Measurements from ENCODE around the gene ZNF791. TPM values are rescaled to one million over a fixed set of nuclear protein-coding genes. Genes with fewer than 3 reads are reported as not detected.

Gene ZNF791
- total RNA-seq, 1 experiment from 2014 or later = 26.3 TPM

DNA sequence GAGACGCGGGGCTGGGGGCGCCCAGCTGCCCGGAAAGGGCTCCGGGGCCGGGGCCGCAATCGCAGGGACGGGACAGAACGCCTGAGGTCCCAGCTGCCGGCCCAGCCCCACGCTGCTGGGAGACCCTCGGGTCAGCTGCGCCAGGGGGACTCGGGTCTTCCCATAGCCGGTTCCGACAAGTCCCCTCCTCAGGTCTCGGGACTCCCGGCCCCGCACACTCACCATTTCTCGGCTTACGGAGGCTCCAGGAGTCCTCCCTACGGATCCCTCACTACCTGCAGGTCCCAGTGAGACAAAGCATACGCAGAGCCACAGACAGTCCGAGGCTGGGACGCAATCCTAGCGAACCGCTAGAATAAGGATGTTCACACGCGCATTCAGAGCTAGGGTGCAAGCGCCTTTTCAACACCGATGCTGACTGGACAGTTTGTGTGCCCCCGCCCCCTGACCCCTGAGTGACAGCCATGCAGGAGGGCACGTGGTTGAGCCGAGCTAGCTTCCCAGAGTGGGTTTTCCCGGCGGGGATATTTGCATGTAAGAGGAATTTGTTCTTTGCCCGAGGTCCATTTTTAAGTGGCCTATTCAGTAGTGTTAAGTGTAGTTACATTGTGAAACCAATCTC lies 13.7 kb upstream of the ZNF791 start:
- Histone ChIP-seq H3K9me3 (ENCODE audit: low read length) (no peaks in the 10 kb centered on the region), H3K4me3 (ENCODE audit: low read length) (no peak overlapping the region), H2AFZ (ENCODE audit: low read length) (no peak overlapping the region), H3K4me1 (ENCODE audit: insufficient read depth, low read length) (no peaks in the 10 kb centered on the region), H3K9ac (ENCODE audit: low read length) (no peak overlapping the region), H3K79me2 (ENCODE audit: low read length) (no peaks in the 10 kb centered on the region), H4K20me1 (ENCODE audit: low read length) (no peaks in the 10 kb centered on the region), H3K4me2 (ENCODE audit: low read length) (no peak overlapping the region), H3K36me3 (ENCODE audit: low read depth, low read length) (peaks cover 13% of the 10 kb centered on the region), H3K27ac (ENCODE audit: low read length) (no peak overlapping the region), H3K27me3 (ENCODE audit: low read length) (no peaks in the 10 kb centered on the region), H3F3A (ENCODE audit: low read length, unreplicated experiment) (no peaks in the 10 kb centered on the region), H3K9me2 (replicated peaks; ENCODE audit: low read length) (no peaks in the 10 kb centered on the region)
- CTCF ChIA-PET = no interaction called here
- TF ChIP-seq EZH2 (IDR thresholded peaks at IDR 0.05; ENCODE audit: low read length, unreplicated experiment) = no peak
- TF ChIP-seq EZH2phosphoT487 (IDR thresholded peaks at IDR 0.05; ENCODE audit: borderline replicate concordance, low read length) = no peak
- TF ChIP-seq CTCF (conservative IDR thresholded peaks at IDR 0.05; ENCODE audit: low read depth, low read length) = no peak
- ATAC-seq (no peak), DNase-seq (no peak)
- POLR2A ChIA-PET (ENCODE audit: unreplicated experiment) = no interaction called here
- intact Hi-C loops (cut with micrococcal nuclease) = no loop called here
- BruUV-seq (replicated peaks) = no TSS peak

GRCh38 chr19:12597594-12597993 lies 13.1 kb upstream of the ZNF791 start:
- intact Hi-C loops (cut with micrococcal nuclease) = no loop called here

DNA sequence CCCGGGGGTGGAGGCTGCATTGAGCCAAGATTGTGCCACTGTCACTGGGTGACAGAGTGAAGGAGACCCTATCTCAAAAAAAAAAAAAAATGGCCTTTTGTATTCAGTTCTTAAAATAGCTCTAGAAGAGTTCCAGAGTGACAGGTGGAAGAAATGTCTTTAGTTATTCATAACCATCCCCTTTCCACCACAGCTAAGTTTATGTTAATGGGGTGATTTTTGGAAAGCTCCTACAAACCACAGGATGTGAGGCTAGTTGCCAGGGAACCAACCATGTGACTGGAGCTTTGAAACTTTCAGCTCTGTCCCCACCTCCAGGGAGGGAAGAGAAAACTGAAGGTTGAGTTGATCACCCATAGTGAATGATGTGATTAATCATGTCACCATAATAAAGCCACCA lies 7.0 kb upstream of the ZNF791 start:
- Histone ChIP-seq H3K27me3 (ENCODE audit: low read length) (no peaks in the 10 kb centered on the region), H3K4me2 (ENCODE audit: low read length) (no peak overlapping the region), H3K4me3 (ENCODE audit: low read length) (no peak overlapping the region), H4K20me1 (ENCODE audit: low read length) (no peaks in the 10 kb centered on the region), H3K36me3 (ENCODE audit: low read depth, low read length) (0 out of 2 replicates have a peak, but pooled peaks cover 4% of the 10 kb centered on the region), H2AFZ (ENCODE audit: low read length) (no peak overlapping the region), H3K4me1 (ENCODE audit: insufficient read depth, low read length) (no peaks in the 10 kb centered on the region), H3K27ac (ENCODE audit: low read length) (no peak overlapping the region), H3K9ac (ENCODE audit: low read length) (no peak overlapping the region), H3K79me2 (ENCODE audit: low read length) (no peaks in the 10 kb centered on the region), H3F3A (ENCODE audit: low read length, unreplicated experiment) (no peaks in the 10 kb centered on the region), H3K9me3 (ENCODE audit: low read length) (no peaks in the 10 kb centered on the region), H3K9me2 (replicated peaks; ENCODE audit: low read length) (no peaks in the 10 kb centered on the region)
- intact Hi-C loops (cut with micrococcal nuclease) = no loop called here
- POLR2A ChIA-PET (ENCODE audit: unreplicated experiment) = no interaction called here
- ATAC-seq (no peak), DNase-seq (no peak)
- no peak for TF ChIP-seq EZH2 (IDR thresholded peaks at IDR 0.05; ENCODE audit: low read length, unreplicated experiment)
- no peak for TF ChIP-seq EZH2phosphoT487 (IDR thresholded peaks at IDR 0.05; ENCODE audit: borderline replicate concordance, low read length)
- no peak for TF ChIP-seq CTCF (conservative IDR thresholded peaks at IDR 0.05; ENCODE audit: low read depth, low read length)
- BruUV-seq (replicated peaks) = no TSS peak
- CTCF ChIA-PET = no interaction called here

More at GRCh38 chr19:12597594-12597993, 13.1 kb upstream of the ZNF791 start:
- DNase-seq (no peak), ATAC-seq (no peak)
- Histone ChIP-seq H3K27me3 (ENCODE audit: low read length) (no peaks in the 10 kb centered on the region), H3K4me3 (ENCODE audit: low read length) (no peak overlapping the region), H3K4me2 (ENCODE audit: low read length) (no peak overlapping the region), H3K27ac (ENCODE audit: low read length) (no peak overlapping the region), H3K9me2 (replicated peaks; ENCODE audit: low read length) (no peaks in the 10 kb centered on the region), H3K4me1 (ENCODE audit: insufficient read depth, low read length) (no peaks in the 10 kb centered on the region), H3K36me3 (ENCODE audit: low read depth, low read length) (peaks cover 13% of the 10 kb centered on the region), H3K9me3 (ENCODE audit: low read length) (no peaks in the 10 kb centered on the region), H4K20me1 (ENCODE audit: low read length) (no peaks in the 10 kb centered on the region), H3K9ac (ENCODE audit: low read length) (no peak overlapping the region), H3K79me2 (ENCODE audit: low read length) (no peaks in the 10 kb centered on the region), H2AFZ (ENCODE audit: low read length) (no peak overlapping the region), H3F3A (ENCODE audit: low read length, unreplicated experiment) (no peaks in the 10 kb centered on the region)
- TF ChIP-seq EZH2 (IDR thresholded peaks at IDR 0.05; ENCODE audit: low read length, unreplicated experiment) (no peak), EZH2phosphoT487 (IDR thresholded peaks at IDR 0.05; ENCODE audit: borderline replicate concordance, low read length) (no peak)
- ChIA-PET CTCF (no interaction called here), POLR2A (ENCODE audit: unreplicated experiment) (no interaction called here)
- BruUV-seq (replicated peaks) = no TSS peak

All from PC-3 (cell line).